Thyroid gland (tissue), 4 donors: ENCODE data around the gene SGCA. TPM values are rescaled to one million over a fixed set of nuclear protein-coding genes. Genes with fewer than 3 reads are reported as not detected.

Experiments used
- DNase-seq, 2 donors: peaks; one replicate each; pipeline ENCODE4 v3.0.0-alpha.2; 2019
- H3K27ac ChIP-seq, 3 donors: fragments of 200-600 bp; sonication (generic); 1 replicate in 2 of 3; 2 replicates in 1 of 3; pipeline ENCODE4 v1.5.1; 2016 to 2019; ENCODE audit warnings: mild to moderate bottlenecking in 1 of 3, moderate library complexity in 1 of 3
- H3K27me3 ChIP-seq: fragments of 200-600 bp; sonication (generic); one replicate; pipeline ENCODE4 v1.5.1; 2019
- H3K36me3 ChIP-seq, 2 donors: fragments of 200-600 bp; sonication (generic); one replicate each; pipeline ENCODE4 v1.5.1; 2016 to 2019
- H3K4me1 ChIP-seq, 2 donors: fragments of 200-600 bp; sonication (generic); one replicate each; pipeline ENCODE4 v1.5.1; 2017 to 2019
- H3K4me3 ChIP-seq, 3 donors: fragments of 200-600 bp; sonication (generic); replicated peaks in 1 of 3; 1 replicate in 2 of 3; 2 replicates in 1 of 3; pipeline ENCODE4 v1.5.1; 2016; ENCODE audit warnings: mild to moderate bottlenecking in 1 of 3
- H3K9me3 ChIP-seq: fragments of 200-600 bp; sonication (generic); one replicate; pipeline ENCODE4 v1.5.1; 2017
- POLR2A ChIP-seq, 2 donors: fragments of 450-650 bp; IDR thresholded peaks; one replicate each; pipeline ENCODE4 v1.6.1; 2017; ENCODE audit warnings: antibody characterized with exemption in 2 of 2, mild to moderate bottlenecking in 2 of 2, moderate library complexity in 1 of 2
- WGBS, 2 donors: methylation state at CpG; one replicate each; pipeline ENCODE4 v1.1.5; 2017; 5-methylcytosine and 5-hydroxymethylcytosine counted together
- intact Hi-C: fragments of 100-400 bp; cut with DNase I; formaldehyde crosslinking; loops from one replicate; pipeline ENCODE4 v1.15.1; 2023
- total RNA-seq, 4 donors: library from RNA; depleted of rRNA; stranded (reverse); fragments of >200 nt; gene quantifications; one replicate each; pipeline ENCODE4 v1.2.3, GENCODE V29; 2016
- TF ChIP-seq, protein P1 (sequence below), 6 experiments: fragments of 200-600 bp in 3 of 6; fragments of 450-650 bp in 3 of 6; sonication (generic) in 3 of 6; IDR thresholded peaks; one replicate each; pipeline ENCODE4 v1.5.1; 2016 to 2019; ENCODE audit warnings: antibody characterized with exemption in 6 of 6, mild to moderate bottlenecking in 2 of 6, inconsistent platforms in 1 of 6, moderate library complexity in 1 of 6

Gene SGCA
- total RNA-seq, 4 donors from 2014 or later, result 2.0 TPM; not detected in 3

DNA sequence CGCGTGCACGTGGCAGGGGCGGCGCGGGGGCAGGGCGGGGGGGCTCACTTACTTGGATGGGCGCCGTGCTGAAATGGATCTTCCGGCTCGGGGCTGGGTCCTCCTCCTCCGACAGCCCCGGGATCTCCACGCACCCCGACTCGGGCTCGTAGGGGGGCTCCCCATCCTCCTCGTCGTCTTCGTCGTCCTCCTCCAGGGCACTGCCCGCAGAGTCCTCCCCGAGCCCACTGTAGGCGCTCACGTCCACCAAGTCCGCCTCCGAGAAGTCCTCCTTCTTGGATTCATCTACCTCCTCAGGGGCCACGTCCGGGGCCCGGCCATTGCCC lies 16.8 kb upstream of the SGCA start:
- H3K4me3 ChIP-seq, result peak overlapping the region in 2 of 3 donors; percentile 76 to 86
- H3K4me1 ChIP-seq, result peaks cover 39 to 48% of the 10 kb centered on the region in 2 donors
- intact Hi-C loops, result loop anchor here (5.0 kb wide), 1 partner anchor 37 kb away; no protein-coding TSS in a partner anchor
- peak overlapping the region; percentile 50 to 86 (median 85) for H3K27ac ChIP-seq
- no peaks in the 10 kb centered on the region for H3K9me3 ChIP-seq
- peaks cover 10% of the 10 kb centered on the region in 2 donors for H3K36me3 ChIP-seq
- TF ChIP-seq, protein P1, sequence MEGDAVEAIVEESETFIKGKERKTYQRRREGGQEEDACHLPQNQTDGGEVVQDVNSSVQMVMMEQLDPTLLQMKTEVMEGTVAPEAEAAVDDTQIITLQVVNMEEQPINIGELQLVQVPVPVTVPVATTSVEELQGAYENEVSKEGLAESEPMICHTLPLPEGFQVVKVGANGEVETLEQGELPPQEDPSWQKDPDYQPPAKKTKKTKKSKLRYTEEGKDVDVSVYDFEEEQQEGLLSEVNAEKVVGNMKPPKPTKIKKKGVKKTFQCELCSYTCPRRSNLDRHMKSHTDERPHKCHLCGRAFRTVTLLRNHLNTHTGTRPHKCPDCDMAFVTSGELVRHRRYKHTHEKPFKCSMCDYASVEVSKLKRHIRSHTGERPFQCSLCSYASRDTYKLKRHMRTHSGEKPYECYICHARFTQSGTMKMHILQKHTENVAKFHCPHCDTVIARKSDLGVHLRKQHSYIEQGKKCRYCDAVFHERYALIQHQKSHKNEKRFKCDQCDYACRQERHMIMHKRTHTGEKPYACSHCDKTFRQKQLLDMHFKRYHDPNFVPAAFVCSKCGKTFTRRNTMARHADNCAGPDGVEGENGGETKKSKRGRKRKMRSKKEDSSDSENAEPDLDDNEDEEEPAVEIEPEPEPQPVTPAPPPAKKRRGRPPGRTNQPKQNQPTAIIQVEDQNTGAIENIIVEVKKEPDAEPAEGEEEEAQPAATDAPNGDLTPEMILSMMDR (IDR thresholded peaks at IDR 0.05), result no peak
- TF ChIP-seq POLR2A (IDR thresholded peaks at IDR 0.05), result no peak
- DNase-seq, result no peak
- H3K27me3 ChIP-seq, result no peaks in the 10 kb centered on the region
- 0 to 5% methylated on average over 8 of the region's 30 CpGs for WGBS, 2 donors

DNA sequence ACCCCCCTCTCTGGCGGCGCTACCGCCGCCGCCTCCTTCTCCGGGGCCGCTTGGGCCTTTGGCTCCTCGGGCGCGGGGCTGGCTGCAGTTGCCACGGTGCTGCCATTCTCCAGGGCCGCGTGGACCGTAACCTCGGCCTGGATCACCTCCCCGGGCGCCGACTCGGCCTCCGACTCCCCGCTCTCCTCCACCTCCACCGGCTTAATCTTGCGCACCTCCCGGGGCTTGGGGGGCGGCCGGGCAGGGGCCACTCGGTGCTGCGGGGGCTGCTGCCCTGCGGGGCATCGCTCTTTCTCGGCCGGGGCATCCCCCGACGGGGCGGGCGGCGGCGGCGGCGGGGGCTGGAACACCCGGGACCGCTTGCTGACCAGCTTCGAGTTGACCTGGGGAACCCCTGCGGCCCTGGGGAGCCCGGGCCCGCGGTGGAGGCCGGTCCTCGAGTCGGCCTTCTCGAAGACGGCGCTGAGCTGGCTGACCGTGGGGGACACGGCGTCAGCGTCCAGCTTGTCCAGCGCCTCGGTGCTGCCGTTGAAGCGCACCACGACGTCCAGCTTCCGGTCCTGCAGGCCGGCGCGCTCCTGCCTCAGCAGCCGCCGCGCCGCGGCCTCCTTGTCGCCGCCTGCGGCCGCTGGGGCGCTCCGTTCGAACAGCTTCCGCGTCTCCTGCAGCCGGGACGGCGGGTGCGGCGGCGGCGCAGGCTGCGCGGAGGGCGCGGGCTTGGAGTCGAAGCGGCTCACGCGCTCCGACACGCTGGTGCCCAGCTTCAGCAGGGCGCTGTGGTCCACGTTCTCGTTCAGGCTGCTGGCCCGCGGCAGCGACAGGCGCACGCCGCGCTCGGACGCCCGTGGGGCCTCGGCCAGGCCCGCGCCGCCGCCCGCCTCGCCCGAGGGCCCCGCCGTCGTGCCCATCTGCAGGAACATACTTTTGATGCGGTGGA lies 16.1 kb upstream of the SGCA start:
- Histone ChIP-seq H3K4me3 (peak overlapping the region; percentile 18 to 86 (median 76)), H3K9me3 (no peaks in the 10 kb centered on the region), H3K36me3 (peaks cover 4% of the 10 kb centered on the region in 2 donors), H3K27ac (peak overlapping the region; percentile 50 to 86 (median 85)), H3K4me1 (peaks cover 39 to 54% of the 10 kb centered on the region in 2 donors), H3K27me3 (no peaks in the 10 kb centered on the region)
- DNase-seq, result peak; percentile 63 to 67
- 0 to 7% methylated on average over 1 to 9 of the region's 123 CpGs for WGBS, 2 donors
- TF ChIP-seq POLR2A (IDR thresholded peaks at IDR 0.05), result peak in 1 of 2 donors; percentile 27
- TF ChIP-seq, protein P1 (IDR thresholded peaks at IDR 0.05), result peak in 1 of 6 experiments; percentile 25
- intact Hi-C loops, result loop anchor here (5.0 kb wide), 1 partner anchor 37 kb away; no protein-coding TSS in a partner anchor

DNA sequence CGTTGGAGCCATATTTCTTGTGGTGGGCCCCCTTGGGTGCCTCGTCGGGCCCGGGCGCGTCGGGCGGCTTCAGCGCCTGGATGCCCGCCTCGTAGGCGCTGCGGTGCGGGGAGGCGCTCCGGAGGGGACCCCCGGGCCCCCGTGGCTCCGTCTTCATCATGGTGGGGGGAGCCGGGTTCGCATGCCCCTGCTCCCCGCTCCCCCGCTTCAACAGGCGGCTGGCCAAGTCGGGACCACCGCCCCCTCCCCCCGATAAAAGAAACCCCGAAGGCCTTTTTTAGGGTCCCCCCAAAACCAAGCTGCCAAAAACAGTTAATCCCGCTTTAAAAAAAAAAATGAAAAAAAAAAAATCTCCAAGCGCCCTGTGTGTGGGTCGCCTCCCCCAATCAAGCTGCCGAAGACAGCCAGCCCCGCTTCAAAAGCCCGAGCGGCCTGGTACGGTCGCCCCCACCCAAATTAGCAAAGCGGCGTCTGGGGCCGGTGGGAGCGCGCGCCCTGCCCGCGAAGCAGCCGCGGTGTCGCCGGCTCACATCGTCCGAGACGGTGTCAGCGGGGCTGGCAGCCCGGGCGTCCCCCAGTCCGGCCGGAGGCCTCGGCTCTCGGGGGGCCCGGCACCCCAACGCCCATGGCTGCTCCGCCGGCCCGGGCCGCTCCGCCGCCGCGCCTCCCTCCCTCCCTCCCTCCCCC lies 15.3 kb upstream of the SGCA start, which contains the start of gene PPP1R9B:
TSS of gene PPP1R9B (minus strand) at position 324 of the 687 bp plus-strand sequence. CDS start at position 160, 164 bp downstream.
- DNase-seq, result no peak
- Histone ChIP-seq H3K4me1 (peaks cover 39 to 61% of the 10 kb centered on the region in 2 donors), H3K27me3 (no peaks in the 10 kb centered on the region), H3K9me3 (no peaks in the 10 kb centered on the region), H3K27ac (peak within 1 kb of the TSS; percentile 85 to 95 (median 86)), H3K4me3 (peak within 1 kb of the TSS; percentile 18 to 86 (median 76)), H3K36me3 (no peaks in the 10 kb centered on the region)
- intact Hi-C loops, result no loop called here
- TF ChIP-seq POLR2A (IDR thresholded peaks at IDR 0.05), result no peak
- TF ChIP-seq, protein P1 (IDR thresholded peaks at IDR 0.05), result no peak
- WGBS, 2 donors, result 2% methylated on average over 19 to 32 of the region's 69 CpGs

DNA sequence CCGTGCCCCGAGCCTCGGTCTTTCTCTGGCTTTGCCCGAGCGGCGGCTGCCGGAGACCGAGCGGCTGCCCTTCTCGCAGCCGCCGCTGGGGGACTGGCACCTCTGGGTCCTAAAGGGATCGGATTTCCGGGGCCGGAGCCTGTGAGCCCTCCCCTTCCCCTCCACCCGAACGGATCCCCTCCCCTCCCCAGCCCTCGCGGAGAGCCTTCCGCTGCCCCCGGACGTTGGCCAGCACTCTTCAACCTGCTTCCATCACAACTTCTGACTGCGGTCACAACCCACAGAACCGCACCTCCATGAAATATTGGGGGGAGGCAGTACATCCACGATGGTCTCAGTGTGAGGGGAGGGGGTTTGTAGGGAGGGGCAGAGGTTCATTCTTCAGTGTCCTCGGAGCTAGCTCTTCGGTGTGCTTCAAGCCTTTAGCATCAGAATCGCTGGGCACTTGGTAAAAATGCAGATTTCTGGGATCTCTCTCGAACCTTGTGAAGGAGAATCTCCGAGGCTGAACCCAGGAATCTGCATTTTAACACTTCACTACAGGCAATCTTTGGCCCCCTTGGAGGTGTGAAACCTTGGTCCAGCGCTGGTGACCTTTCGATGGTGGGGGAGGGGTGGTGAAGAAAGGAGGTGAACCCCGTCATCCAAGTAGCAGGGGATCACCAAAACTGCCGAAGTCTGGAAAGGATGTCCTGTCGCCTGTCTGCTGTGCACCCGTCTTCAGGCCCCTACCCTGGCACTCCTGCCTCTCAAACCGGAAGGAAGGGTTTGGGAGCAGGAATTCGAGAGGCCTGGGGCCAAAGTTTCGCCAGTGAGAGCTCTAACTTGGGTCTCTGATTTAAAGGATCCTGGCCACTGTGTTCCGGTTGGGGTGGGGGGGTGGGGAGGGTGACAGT lies 14.5 kb upstream of the SGCA start:
- Histone ChIP-seq H3K27ac (peak overlapping the region; percentile 85 to 95 (median 86)), H3K27me3 (no peaks in the 10 kb centered on the region), H3K36me3 (no peaks in the 10 kb centered on the region), H3K9me3 (no peaks in the 10 kb centered on the region), H3K4me3 (peak overlapping the region in 2 of 3 donors; percentile 76 to 86), H3K4me1 (peaks cover 38 to 60% of the 10 kb centered on the region in 2 donors)
- 2 to 3% methylated on average over 10 to 18 of the region's 40 CpGs for WGBS, 2 donors
- TF ChIP-seq, protein P1 (IDR thresholded peaks at IDR 0.05), result peak; percentile 33 to 81 (median 65)
- peak in 1 of 2 donors; percentile 52 for TF ChIP-seq POLR2A (IDR thresholded peaks at IDR 0.05)
- intact Hi-C loops, result no loop called here
- peak; percentile 86 to 89 for DNase-seq
